Renal cortex interstitium (tissue), 11 donors: ENCODE data around the gene ITPKB. TPM values are rescaled to one million over a fixed set of nuclear protein-coding genes. Genes with fewer than 3 reads are reported as not detected.

ENCODE experiments used
- DNase-seq, 11 donors: peaks; one replicate each; pipeline ENCODE4 v3.0.0-alpha.2; 2013; ENCODE audit warnings: low read depth in 9 of 11, low spot score in 4 of 11; ENCODE audit errors: extremely low read depth in 1 of 11
- polyA plus RNA-seq, 3 donors: library from polyadenylated mRNA; unstranded; fragments of 120-200 nt; gene quantifications; one replicate each; pipeline ENCODE4 v1.2.1, GENCODE V29; 2013; ENCODE audit not compliant: insufficient read length in 3 of 3

ITPKB gene
- polyA plus RNA-seq, 3 donors: 20.2 to 26.3 (median 26.3) TPM

- no peak for DNase-seq
These were observed 42.5 kb downstream of the ITPKB start for GRCh38 chr1:226696547-226696946.

GRCh38 chr1:226695335-226695900 is 43.7 kb downstream of the ITPKB start:
- DNase-seq: no peak

GRCh38 chr1:226692823-226693222 is 46.3 kb downstream of the ITPKB start:
- DNase-seq: no peak

- no peak for DNase-seq
These were observed 46.9 kb downstream of the ITPKB start for GRCh38 chr1:226692051-226692792.

- DNase-seq: no peak
These were observed 47.8 kb downstream of the ITPKB start for GRCh38 chr1:226691247-226691646.

- no peak for DNase-seq
These were observed 48.6 kb downstream of the ITPKB start for GRCh38 chr1:226690460-226690982.

GRCh38 chr1:226688808-226689207 is 50.3 kb downstream of the ITPKB start:
- DNase-seq: no peak

- DNase-seq: no peak
These were observed 50.9 kb downstream of the ITPKB start for GRCh38 chr1:226688056-226688748.

- no peak for DNase-seq
These were observed 51.7 kb downstream of the ITPKB start for GRCh38 chr1:226687426-226687825.

GRCh38 chr1:226686440-226687425 is 52.3 kb downstream of the ITPKB start:
- DNase-seq: no peak

- no peak for DNase-seq
These were observed 53.8 kb downstream of the ITPKB start for GRCh38 chr1:226685196-226685820.

- no peak for DNase-seq
These were observed 55.1 kb downstream of the ITPKB start for GRCh38 chr1:226684026-226684425.

- DNase-seq: no peak
These were observed 55.9 kb downstream of the ITPKB start for GRCh38 chr1:226682871-226683814.

- DNase-seq: no peak
These were observed 57.2 kb downstream of the ITPKB start for GRCh38 chr1:226681652-226682493.

- DNase-seq: no peak
These were observed 58.4 kb downstream of the ITPKB start for GRCh38 chr1:226680653-226681052.

- DNase-seq: peak in 10 of 11 donors; percentile 67 to 81 (median 78)
These were observed 59.1 kb downstream of the ITPKB start for GRCh38 chr1:226679853-226680516.
